ENCODE measurements around the gene ZBTB40. TPM values are rescaled to one million over a fixed set of nuclear protein-coding genes. Genes with fewer than 3 reads are reported as not detected.

ZBTB40 gene
- total and polyA plus RNA-seq, 8 donors = 2.1 to 39.3 (median 14.0) TPM

- H3K27me3 ChIP-seq = no peaks in the 10 kb centered on the region
- H3K36me3 ChIP-seq = no peaks in the 10 kb centered on the region
- H3K27ac ChIP-seq = peak overlapping the region in 2 of 5 donors; percentile 17 to 37
- 26 to 60% (median 46%) methylated on average over 2 of the region's 2 CpGs for WGBS, 5 donors
- H3K9me3 ChIP-seq = no peaks in the 10 kb centered on the region
- intact Hi-C loops (cut with DNase I; ENCODE audit: low total_unique reads) = no loop called here
- TF ChIP-seq, protein P1, sequence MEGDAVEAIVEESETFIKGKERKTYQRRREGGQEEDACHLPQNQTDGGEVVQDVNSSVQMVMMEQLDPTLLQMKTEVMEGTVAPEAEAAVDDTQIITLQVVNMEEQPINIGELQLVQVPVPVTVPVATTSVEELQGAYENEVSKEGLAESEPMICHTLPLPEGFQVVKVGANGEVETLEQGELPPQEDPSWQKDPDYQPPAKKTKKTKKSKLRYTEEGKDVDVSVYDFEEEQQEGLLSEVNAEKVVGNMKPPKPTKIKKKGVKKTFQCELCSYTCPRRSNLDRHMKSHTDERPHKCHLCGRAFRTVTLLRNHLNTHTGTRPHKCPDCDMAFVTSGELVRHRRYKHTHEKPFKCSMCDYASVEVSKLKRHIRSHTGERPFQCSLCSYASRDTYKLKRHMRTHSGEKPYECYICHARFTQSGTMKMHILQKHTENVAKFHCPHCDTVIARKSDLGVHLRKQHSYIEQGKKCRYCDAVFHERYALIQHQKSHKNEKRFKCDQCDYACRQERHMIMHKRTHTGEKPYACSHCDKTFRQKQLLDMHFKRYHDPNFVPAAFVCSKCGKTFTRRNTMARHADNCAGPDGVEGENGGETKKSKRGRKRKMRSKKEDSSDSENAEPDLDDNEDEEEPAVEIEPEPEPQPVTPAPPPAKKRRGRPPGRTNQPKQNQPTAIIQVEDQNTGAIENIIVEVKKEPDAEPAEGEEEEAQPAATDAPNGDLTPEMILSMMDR (IDR thresholded peaks at IDR 0.05) = no peak
- TF ChIP-seq POLR2A (IDR thresholded peaks at IDR 0.05) (no peak), POLR2AphosphoS5 (IDR thresholded peaks at IDR 0.05) (peak in 1 of 3 donors; percentile 37), EP300 (IDR thresholded peaks at IDR 0.05) (no peak)
- H3K4me3 ChIP-seq = no peak overlapping the region
- DNase-seq = peak in 1 of 2 donors; percentile 77
- peaks cover 31 to 67% (median 52%) of the 10 kb centered on the region in 4 donors for H3K4me1 ChIP-seq
Observed at GRCh38 chr1:22472596-22472995, 20.9 kb downstream of the ZBTB40 start.

GRCh38 chr1:22473952-22474351 is 22.3 kb downstream of the ZBTB40 start:
- DNase-seq = no peak
- Histone ChIP-seq H3K36me3 (no peaks in the 10 kb centered on the region), H3K27ac (no peak overlapping the region), H3K4me1 (peaks cover 31 to 67% (median 52%) of the 10 kb centered on the region in 4 donors), H3K4me3 (no peak overlapping the region), H3K9me3 (no peaks in the 10 kb centered on the region), H3K27me3 (no peaks in the 10 kb centered on the region)
- WGBS, 5 donors = 95 to 99% (median 98%) methylated on average over 4 of the region's 4 CpGs
- TF ChIP-seq EP300 (IDR thresholded peaks at IDR 0.05) = no peak
- no peak for TF ChIP-seq POLR2A (IDR thresholded peaks at IDR 0.05)
- TF ChIP-seq, protein P1 (IDR thresholded peaks at IDR 0.05) = no peak
- TF ChIP-seq POLR2AphosphoS5 (IDR thresholded peaks at IDR 0.05) = no peak
- intact Hi-C loops (cut with DNase I; ENCODE audit: low total_unique reads) = no loop called here

DNA sequence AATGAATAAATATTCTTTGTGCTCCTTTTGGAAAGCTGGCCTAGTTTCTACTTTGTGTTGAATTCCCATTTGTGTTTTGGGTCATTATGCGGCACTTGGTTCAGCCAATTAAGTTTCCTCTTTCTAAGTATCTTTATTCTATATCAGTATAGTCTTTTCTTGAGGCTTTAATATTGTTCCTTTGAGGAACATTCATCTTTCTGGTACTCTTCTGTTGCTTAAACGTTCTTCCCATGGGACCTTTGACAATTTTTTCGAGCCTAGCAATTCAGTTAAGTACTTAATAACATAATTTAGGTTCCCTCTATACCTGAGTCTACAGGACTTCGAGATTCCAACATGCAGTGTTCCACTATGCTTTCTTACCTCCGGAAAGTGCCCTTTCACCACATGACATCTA is 24.9 kb downstream of the ZBTB40 start:
- TF ChIP-seq, protein P1 (IDR thresholded peaks at IDR 0.05) = no peak
- no peak for TF ChIP-seq POLR2A (IDR thresholded peaks at IDR 0.05)
- no peak for TF ChIP-seq POLR2AphosphoS5 (IDR thresholded peaks at IDR 0.05)
- no peak for TF ChIP-seq EP300 (IDR thresholded peaks at IDR 0.05)

GRCh38 chr1:22483121-22483520 is 31.5 kb downstream of the ZBTB40 start:
- no peaks in the 10 kb centered on the region for H3K27me3 ChIP-seq
- H3K4me1 ChIP-seq = peaks cover 4 to 18% (median 9%) of the 10 kb centered on the region in 4 donors
- no peak overlapping the region for H3K27ac ChIP-seq
- H3K4me3 ChIP-seq = no peak overlapping the region
- no peaks in the 10 kb centered on the region for H3K36me3 ChIP-seq
- intact Hi-C loops (cut with DNase I; ENCODE audit: low total_unique reads) = no loop called here
- WGBS, 5 donors = 86 to 96% (median 92%) methylated on average over 2 of the region's 2 CpGs
- no peak for DNase-seq
- H3K9me3 ChIP-seq = peaks cover 0 to 7% (median 2%) of the 10 kb centered on the region in 4 donors
- TF ChIP-seq EP300 (IDR thresholded peaks at IDR 0.05) (no peak), POLR2AphosphoS5 (IDR thresholded peaks at IDR 0.05) (no peak), POLR2A (IDR thresholded peaks at IDR 0.05) (no peak)
- TF ChIP-seq, protein P1 (IDR thresholded peaks at IDR 0.05) = no peak

More for the DNA sequence above, 24.9 kb downstream of the ZBTB40 start:
- intact Hi-C loops (cut with DNase I; ENCODE audit: low total_unique reads) = no loop called here
- Histone ChIP-seq H3K27ac (no peak overlapping the region), H3K27me3 (no peaks in the 10 kb centered on the region), H3K4me3 (no peak overlapping the region), H3K9me3 (no peaks in the 10 kb centered on the region), H3K36me3 (no peaks in the 10 kb centered on the region), H3K4me1 (peaks cover 11 to 41% (median 29%) of the 10 kb centered on the region in 4 donors)
- DNase-seq = no peak
- 86 to 96% (median 94%) methylated on average over 5 of the region's 5 CpGs for WGBS, 5 donors
